ENCODE data around the gene RTRAF.

The RTRAF gene

DNA sequence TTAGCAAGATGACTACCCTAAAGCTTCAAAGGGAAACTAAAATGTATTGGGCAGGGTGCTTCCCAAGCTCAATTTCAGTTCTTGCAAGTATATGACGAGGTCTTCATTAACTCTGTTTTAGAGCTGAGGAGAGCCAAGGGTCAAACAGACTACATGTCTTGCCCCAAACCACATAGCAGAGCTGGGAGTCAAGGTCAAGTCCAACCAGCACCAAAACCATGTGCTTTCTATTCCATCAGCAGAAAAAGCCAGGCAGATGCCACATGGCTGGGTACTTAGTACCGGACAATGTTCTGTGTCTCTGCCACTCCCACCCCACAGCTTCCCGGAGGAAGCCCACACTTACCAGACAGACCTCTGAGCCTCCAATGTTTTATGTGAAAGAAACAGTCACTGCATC is 61.9 kb downstream of the RTRAF start:
- TF ChIP-seq, protein P1, sequence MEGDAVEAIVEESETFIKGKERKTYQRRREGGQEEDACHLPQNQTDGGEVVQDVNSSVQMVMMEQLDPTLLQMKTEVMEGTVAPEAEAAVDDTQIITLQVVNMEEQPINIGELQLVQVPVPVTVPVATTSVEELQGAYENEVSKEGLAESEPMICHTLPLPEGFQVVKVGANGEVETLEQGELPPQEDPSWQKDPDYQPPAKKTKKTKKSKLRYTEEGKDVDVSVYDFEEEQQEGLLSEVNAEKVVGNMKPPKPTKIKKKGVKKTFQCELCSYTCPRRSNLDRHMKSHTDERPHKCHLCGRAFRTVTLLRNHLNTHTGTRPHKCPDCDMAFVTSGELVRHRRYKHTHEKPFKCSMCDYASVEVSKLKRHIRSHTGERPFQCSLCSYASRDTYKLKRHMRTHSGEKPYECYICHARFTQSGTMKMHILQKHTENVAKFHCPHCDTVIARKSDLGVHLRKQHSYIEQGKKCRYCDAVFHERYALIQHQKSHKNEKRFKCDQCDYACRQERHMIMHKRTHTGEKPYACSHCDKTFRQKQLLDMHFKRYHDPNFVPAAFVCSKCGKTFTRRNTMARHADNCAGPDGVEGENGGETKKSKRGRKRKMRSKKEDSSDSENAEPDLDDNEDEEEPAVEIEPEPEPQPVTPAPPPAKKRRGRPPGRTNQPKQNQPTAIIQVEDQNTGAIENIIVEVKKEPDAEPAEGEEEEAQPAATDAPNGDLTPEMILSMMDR (conservative IDR thresholded peaks at IDR 0.05): no peak
- H3K27ac ChIP-seq: no peak overlapping the region

DNA sequence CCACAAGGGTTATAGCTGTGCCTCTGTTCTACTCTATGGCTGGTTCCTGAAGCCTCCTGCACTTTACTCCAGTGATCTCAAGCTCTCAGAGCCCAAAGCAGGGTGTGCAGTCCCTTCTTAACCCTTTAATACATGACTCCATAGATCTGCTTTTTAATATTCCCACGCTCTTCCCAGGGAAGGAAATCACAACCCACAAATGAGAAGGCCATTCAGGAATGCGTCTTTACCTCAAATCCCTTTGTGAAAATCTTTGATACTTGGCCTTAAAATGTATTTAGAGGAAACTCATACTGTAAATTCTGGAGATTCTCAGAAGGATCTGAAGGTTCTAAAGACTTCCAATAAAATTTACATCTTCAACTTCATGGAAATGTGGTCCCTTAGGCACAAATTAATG is 62.5 kb downstream of the RTRAF start:
- no peak overlapping the region for H3K27ac ChIP-seq
- TF ChIP-seq, protein P1 (conservative IDR thresholded peaks at IDR 0.05): no peak

DNA sequence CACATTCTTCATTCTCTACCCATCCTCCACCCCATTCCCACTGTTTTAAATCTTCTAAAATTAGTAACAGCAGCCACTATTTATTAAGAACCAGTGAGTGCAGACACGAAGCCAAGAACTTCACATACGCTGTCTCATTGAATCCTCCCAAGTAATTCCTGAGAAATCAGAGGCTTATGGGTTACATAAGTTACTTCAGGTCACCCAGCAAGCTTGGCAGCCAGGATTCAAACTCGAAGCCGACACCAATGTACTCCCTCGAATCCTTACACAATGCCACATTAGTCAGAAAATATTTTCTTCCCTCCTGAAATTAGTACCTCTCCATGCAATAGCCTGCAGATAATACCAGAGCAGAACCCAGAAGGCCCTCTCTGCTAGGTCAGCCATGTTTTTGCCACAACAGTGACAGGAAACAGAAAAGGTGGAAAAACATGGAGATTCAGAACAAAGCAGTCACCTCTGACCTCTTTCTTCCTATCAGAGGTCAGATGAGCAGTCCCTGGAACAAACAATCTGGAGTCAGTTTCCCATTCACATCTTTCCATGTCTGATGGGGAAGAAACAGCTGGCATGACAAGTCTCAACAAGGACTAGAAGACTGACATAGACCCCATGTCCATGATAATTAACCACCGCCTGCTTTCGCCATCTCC is 63.1 kb downstream of the RTRAF start:
- H3K27ac ChIP-seq: no peak overlapping the region
- TF ChIP-seq, protein P1 (conservative IDR thresholded peaks at IDR 0.05): no peak

DNA sequence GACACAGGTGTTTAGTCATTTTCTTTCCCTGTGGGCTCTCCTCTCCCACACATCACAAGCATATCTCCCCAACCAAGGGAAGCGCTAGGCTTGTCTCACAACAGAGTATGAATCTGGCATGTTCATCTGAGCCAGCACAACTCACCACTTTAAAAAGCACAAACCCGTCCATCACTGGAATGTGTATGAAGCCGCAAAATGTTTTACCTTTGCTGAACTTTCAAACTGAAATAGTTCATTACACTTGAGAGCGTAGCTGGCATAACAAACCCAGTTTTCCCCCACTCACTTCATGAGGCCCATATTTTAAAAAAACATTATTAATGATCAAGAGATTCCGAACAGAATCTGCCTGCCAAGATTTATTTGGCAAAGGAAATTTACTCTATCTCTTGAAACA is 63.7 kb downstream of the RTRAF start:
- H3K27ac ChIP-seq: no peak overlapping the region

DNA sequence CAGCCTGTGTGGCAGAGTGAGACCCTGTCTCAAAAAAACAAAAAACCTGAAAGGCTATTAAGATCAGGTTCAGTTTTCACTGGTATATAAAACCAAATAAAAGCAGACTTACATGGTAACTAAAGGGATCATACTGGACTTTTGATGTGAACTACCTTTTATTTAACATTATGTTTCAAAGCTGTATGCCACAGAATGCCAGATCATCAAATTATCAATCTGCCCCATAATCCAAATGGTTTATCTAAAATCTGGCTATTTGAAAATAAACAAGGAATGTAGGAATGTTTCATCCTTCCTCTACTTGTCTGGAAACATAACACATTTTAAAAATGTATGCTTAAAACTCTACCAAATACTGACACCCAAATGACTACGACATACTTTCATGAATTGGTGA is 65.3 kb downstream of the RTRAF start:
- TF ChIP-seq, protein P1 (conservative IDR thresholded peaks at IDR 0.05): no peak
- no peak overlapping the region for H3K27ac ChIP-seq

More for the DNA sequence above, 63.7 kb downstream of the RTRAF start:
- TF ChIP-seq, protein P1 (conservative IDR thresholded peaks at IDR 0.05): no peak

DNA sequence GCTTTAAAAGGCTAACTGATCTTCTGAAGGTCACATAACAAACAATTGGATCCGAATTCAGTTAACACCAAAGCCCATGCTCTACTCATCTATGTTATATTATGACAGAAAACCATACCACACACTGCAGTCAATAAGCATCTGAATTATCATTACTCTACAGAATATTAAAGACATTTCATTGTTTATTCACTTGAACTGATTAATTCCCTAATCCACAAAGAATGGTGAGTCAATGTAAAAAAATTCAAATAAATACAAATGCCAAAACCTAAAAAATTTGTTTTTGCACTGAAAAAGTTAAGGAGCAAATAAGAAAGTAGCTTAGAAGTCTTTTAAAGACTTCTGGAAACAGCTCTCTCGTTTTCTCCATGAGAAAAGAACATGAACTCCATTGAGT is 65.8 kb downstream of the RTRAF start:
- no peak overlapping the region for H3K27ac ChIP-seq
- TF ChIP-seq, protein P1 (conservative IDR thresholded peaks at IDR 0.05): no peak

DNA sequence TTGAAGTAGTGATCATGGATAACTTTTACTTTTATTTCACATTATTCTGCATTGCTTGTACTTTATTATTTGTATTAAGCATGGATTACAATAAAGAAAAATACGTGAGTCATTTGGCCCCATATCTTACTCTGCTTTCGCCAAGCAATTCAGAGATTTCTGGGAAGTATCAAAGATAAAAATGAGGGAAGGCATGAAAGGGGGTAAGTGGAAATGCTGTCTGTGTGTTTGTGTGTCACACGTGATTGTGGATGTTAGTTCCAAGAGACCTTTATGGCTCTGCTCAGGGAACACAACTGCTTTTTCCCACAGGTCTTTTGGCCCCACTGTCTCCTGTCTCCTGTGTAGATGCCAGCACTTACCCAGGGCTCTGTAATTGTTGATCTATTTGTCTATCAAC is 69.0 kb downstream of the RTRAF start:
- H3K27ac ChIP-seq: no peak overlapping the region
- TF ChIP-seq, protein P1 (conservative IDR thresholded peaks at IDR 0.05): no peak

Data from VCaP (cell line).